ENCODE measurements around the gene TTLL11. TPM values are rescaled to one million over a fixed set of nuclear protein-coding genes. Genes with fewer than 3 reads are reported as not detected.

TTLL11 gene
- total and polyA plus RNA-seq, 2 of the 8 experiments (the other 6 are each of a cell fraction or from before 2014, with no cell fraction given), result 0.56 to 0.80 TPM

GRCh38 chr9:121841771-121842611 lies 251.1 kb downstream of the TTLL11 start (continued):
- TF ChIP-seq, protein P1, sequence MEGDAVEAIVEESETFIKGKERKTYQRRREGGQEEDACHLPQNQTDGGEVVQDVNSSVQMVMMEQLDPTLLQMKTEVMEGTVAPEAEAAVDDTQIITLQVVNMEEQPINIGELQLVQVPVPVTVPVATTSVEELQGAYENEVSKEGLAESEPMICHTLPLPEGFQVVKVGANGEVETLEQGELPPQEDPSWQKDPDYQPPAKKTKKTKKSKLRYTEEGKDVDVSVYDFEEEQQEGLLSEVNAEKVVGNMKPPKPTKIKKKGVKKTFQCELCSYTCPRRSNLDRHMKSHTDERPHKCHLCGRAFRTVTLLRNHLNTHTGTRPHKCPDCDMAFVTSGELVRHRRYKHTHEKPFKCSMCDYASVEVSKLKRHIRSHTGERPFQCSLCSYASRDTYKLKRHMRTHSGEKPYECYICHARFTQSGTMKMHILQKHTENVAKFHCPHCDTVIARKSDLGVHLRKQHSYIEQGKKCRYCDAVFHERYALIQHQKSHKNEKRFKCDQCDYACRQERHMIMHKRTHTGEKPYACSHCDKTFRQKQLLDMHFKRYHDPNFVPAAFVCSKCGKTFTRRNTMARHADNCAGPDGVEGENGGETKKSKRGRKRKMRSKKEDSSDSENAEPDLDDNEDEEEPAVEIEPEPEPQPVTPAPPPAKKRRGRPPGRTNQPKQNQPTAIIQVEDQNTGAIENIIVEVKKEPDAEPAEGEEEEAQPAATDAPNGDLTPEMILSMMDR (IDR thresholded peaks at IDR 0.05; ENCODE audit: control extremely low read depth in 1 of 3, insufficient read depth in 1 of 3, low read depth in 1 of 3, low read length in 3 of 3), result no peak
- TF ChIP-seq SUZ12 (IDR thresholded peaks at IDR 0.05; ENCODE audit: low read length) (no peak), CBX5 (IDR thresholded peaks at IDR 0.05; ENCODE audit: low read depth, low read length) (no peak), NRF1 (IDR thresholded peaks at IDR 0.05; ENCODE audit: low read depth, low read length) (no peak), RNF2 (IDR thresholded peaks at IDR 0.05; ENCODE audit: borderline replicate concordance, low read depth, low read length, missing control alignments, poor library complexity, severe bottlenecking) (no peak), RFX5 (IDR thresholded peaks at IDR 0.05; ENCODE audit: borderline replicate concordance, low read depth, low read length) (no peak)

Data from H1 (cell line).